Kidney epithelial cell (primary cell): ENCODE data around the gene CXCL17. TPM values are rescaled to one million over a fixed set of nuclear protein-coding genes. Genes with fewer than 3 reads are reported as not detected.

Experiments
- DNase-seq: peaks from one replicate; pipeline ENCODE4 v3.0.0-alpha.2; 2010; ENCODE audit warnings: low read depth
- H3K27me3 ChIP-seq: 2 replicates; pipeline ENCODE4 v1.6.0; 2011; ENCODE audit warnings: low read length; ENCODE audit not compliant: control insufficient read depth, insufficient read depth
- H3K36me3 ChIP-seq: 2 replicates; pipeline ENCODE4 v1.5.1; 2011; ENCODE audit warnings: low read length; ENCODE audit not compliant: control insufficient read depth, insufficient read depth
- H3K4me3 ChIP-seq: 2 replicates; pipeline ENCODE4 v1.5.1; 2011; ENCODE audit warnings: low read depth, mild to moderate bottlenecking, control low read depth, low read length
- total RNA-seq: library from RNA; depleted of rRNA; stranded (reverse); fragments of >200 nt; gene quantifications from 2 replicates; pipeline ENCODE4 v1.2.3, GENCODE V29; 2015
- TF ChIP-seq, protein P1 (sequence below): IDR thresholded peaks from 2 replicates; pipeline ENCODE4 v1.5.1; 2011; ENCODE audit warnings: mild to moderate bottlenecking, moderate library complexity, low read length, control low read depth, inconsistent platforms; ENCODE audit not compliant: insufficient read depth, poor library complexity, severe bottlenecking

CXCL17 gene
- total RNA-seq, 1 donor from 2014 or later = not detected

DNA sequence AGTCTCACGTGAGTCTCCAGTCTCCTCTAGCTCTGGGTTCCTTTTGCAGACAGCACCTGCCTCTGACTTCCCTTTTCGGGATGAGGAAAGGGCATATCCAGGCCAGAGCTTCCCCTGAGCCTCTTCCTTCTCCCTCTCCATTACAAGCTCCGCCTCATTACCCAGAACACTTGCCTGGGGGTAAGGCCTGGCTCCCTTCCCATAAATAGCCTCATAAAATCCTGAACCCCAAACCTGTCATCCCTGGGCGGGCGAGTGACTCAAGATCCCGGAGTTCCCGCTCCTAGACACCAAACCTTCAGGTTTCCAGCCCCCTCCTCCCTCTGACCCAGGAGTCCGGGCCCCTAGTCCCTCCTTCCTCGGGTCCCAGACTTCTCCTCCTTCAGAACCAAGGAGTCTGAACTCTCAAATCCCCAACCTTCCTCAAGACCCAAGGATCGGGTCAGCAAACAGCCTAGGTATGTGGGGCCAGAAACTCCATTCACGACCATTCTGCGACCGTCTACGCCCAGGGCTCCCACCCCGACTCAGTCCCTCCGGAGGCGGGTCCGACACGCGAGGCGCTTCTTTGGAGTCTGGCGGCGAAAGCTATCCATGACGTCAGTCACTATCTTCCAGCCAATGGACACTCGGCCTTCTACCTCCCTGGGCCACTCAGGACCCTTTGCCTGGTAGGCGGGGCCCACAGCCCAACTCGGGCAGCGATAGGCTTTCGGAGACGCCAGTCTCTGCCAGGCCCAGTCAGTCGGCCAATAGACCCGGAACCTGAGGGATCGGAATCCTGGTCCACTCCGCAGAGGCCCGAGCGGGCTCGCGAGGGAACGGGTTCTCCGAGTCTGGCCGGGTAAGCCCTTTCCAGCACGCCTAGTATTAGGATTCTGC lies 46.1 kb downstream of the CXCL17 start:
- Histone ChIP-seq H3K36me3 (no peaks in the 10 kb centered on the region), H3K27me3 (peaks cover 3% of the 10 kb centered on the region), H3K4me3 (peak overlapping the region; percentile 54)
- peak; percentile 98 for DNase-seq
- TF ChIP-seq, protein P1, sequence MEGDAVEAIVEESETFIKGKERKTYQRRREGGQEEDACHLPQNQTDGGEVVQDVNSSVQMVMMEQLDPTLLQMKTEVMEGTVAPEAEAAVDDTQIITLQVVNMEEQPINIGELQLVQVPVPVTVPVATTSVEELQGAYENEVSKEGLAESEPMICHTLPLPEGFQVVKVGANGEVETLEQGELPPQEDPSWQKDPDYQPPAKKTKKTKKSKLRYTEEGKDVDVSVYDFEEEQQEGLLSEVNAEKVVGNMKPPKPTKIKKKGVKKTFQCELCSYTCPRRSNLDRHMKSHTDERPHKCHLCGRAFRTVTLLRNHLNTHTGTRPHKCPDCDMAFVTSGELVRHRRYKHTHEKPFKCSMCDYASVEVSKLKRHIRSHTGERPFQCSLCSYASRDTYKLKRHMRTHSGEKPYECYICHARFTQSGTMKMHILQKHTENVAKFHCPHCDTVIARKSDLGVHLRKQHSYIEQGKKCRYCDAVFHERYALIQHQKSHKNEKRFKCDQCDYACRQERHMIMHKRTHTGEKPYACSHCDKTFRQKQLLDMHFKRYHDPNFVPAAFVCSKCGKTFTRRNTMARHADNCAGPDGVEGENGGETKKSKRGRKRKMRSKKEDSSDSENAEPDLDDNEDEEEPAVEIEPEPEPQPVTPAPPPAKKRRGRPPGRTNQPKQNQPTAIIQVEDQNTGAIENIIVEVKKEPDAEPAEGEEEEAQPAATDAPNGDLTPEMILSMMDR = no peak

DNA sequence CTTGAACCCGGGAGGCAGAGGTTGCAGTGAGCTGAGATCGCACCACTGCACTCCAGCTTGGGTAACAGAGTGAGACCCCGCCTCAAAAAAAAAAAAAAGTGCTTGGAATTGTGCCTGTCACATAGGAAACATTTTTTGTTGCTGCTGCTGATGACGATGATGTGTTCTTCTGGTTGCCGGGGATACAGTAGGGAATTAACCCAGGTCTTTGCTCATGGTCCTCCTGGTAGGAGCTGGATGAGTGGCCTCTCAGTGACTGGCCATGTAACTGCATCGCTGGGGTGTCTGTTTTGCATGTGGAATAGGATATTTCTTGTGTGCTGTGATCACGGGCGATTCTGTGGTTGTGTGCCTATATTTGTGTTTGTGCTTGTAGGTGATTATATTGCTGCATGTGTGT lies 48.0 kb downstream of the CXCL17 start:
- DNase-seq = no peak
- Histone ChIP-seq H3K4me3 (no peak overlapping the region), H3K27me3 (peaks cover 20% of the 10 kb centered on the region), H3K36me3 (no peaks in the 10 kb centered on the region)
- TF ChIP-seq, protein P1 = no peak

DNA sequence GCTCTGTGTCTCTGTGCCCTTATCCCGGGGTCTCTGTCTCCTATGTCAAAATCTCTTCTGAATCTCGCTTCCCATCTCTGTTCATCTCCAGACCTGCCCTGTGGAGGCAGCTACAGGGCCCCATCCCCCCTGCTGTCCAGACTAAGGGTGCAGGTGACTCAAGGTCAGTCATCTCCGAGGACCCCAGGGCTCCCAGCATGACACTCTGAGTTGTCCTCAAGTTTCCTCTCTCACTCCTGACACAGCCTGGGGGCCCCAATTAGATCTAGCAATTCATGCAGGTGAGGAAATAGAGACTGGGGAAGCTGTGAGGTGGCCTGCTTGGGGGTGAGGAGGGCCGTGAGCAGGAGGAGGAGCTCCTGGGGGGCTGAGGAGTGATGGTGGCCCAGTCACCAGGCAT lies 50.6 kb downstream of the CXCL17 start:
- no peak for DNase-seq
- TF ChIP-seq, protein P1 = no peak
- H3K4me3 ChIP-seq = no peak overlapping the region
- no peaks in the 10 kb centered on the region for H3K36me3 ChIP-seq
- peaks cover 25% of the 10 kb centered on the region for H3K27me3 ChIP-seq

DNA sequence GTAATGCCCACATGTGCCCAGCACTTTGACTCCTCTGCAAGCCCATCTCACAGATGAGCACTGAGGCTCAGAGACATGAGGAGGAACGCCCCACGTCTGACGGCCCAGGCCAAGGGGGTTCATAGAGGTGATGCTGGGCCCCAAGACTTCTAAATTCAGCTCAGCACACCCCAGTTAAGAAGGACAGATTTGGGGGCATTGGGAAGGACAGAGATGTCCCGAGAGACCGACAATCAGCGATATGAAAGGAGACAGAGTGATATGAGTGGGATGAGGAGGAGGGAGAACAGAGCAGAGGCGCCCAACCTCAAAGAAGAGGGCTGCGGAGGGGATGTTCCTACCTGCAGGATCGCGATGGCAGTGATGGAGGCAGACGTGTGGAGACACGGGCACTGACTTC lies 52.8 kb downstream of the CXCL17 start, which contains the start of gene CNFN:
CNFN (minus strand) TSS at position 399 of the 400 bp plus-strand sequence. CDS start 1,260 bp downstream, outside the sequence.
- DNase-seq = no peak
- H3K4me3 ChIP-seq = no peak within 1 kb of the TSS
- peaks cover 25% of the 10 kb centered on the region for H3K27me3 ChIP-seq
- H3K36me3 ChIP-seq = no peaks in the 10 kb centered on the region
- TF ChIP-seq, protein P1 = no peak

DNA sequence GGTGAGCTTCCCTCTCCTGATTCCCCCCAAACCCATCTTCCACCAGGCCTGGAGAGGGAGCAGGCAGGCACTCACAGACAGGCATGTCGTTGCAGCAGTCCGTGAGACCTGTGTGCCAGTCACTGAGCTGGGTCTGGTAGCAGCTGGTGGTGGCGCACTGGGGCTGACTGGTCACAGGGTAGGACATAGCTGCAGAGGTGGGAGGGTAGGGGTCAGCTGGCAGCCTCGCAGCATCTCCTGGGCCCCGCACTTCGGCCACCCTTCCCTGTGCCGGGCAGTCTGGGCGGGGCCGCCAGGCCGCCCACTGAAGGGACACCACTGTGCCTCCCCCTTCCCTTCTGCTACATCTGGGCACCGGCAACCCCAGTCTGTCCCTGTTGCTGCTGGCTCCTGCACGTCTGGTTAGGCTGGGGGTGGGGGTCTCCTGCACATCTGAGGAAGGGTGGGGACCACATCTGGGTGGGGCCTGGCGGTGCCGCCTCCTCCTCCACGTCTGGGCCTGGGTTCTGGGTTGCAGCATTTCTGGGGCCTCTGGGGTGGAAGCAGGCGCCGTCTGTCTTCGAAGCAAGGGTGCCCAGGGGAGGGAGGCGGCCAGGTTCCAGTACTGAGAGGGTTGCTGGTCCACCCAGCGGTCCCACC lies 53.8 kb downstream of the CXCL17 start:
- TF ChIP-seq, protein P1 = no peak

More for the DNA sequence above, 53.8 kb downstream of the CXCL17 start:
- Histone ChIP-seq H3K36me3 (no peaks in the 10 kb centered on the region), H3K4me3 (no peak overlapping the region), H3K27me3 (peaks cover 25% of the 10 kb centered on the region)
- DNase-seq = no peak
